ENCODE data around the gene ARHGAP9.

- peak; percentile 50 for TF ChIP-seq CTCF (conservative IDR thresholded peaks at IDR 0.05; ENCODE audit: low read depth, low read length)
- TF ChIP-seq POLR2A (IDR thresholded peaks at IDR 0.05; ENCODE audit: low read depth, low read length), result no peak
- TF ChIP-seq CEBPB (IDR thresholded peaks at IDR 0.05; ENCODE audit: low read depth, low read length), result no peak
- TF ChIP-seq RFX5 (IDR thresholded peaks at IDR 0.05; ENCODE audit: low read depth, low read length), result no peak
- no peak for TF ChIP-seq MXI1 (IDR thresholded peaks at IDR 0.05; ENCODE audit: borderline replicate concordance, low read depth, low read length)
- no peak for TF ChIP-seq CHD1 (IDR thresholded peaks at IDR 0.05; ENCODE audit: low read depth, low read length)
- TF ChIP-seq USF2 (IDR thresholded peaks at IDR 0.05; ENCODE audit: low read depth, low read length), result no peak
- peak; percentile 35 for TF ChIP-seq RAD21 (IDR thresholded peaks at IDR 0.05; ENCODE audit: low read length)
- no peak for TF ChIP-seq RCOR1 (IDR thresholded peaks at IDR 0.05; ENCODE audit: insufficient replicate concordance, low read length)
- TF ChIP-seq SMC3 (IDR thresholded peaks at IDR 0.05; ENCODE audit: low read depth, low read length), result peak; percentile 23; the same call in 1 of the 2 replicates
These were observed 23.4 kb downstream of the ARHGAP9 start for GRCh38 chr12:57456145-57456700.
